ENCODE results near the gene CKAP2L. TPM values are rescaled to one million over a fixed set of nuclear protein-coding genes. Genes with fewer than 3 reads are reported as not detected.

CKAP2L gene
- total RNA-seq, 1 donor from 2014 or later: 2.5 TPM

- no peaks in the 10 kb centered on the region for H3K27me3 ChIP-seq (ENCODE audit: control insufficient read depth, insufficient read depth, low read length)
- DNase-seq (ENCODE audit: low read depth): no peak
- H3K4me3 ChIP-seq (ENCODE audit: low read depth, low read length): no peak overlapping the region
- TF ChIP-seq CTCF (IDR thresholded peaks at IDR 0.05; ENCODE audit: insufficient read depth, low read length, poor library complexity, severe bottlenecking): no peak
- no peaks in the 10 kb centered on the region for H3K36me3 ChIP-seq (ENCODE audit: control insufficient read depth, insufficient read depth, low read length)
These were observed 36.6 kb upstream of the CKAP2L start for GRCh38 chr2:112800881-112801583.

- no peak overlapping the region for H3K4me3 ChIP-seq (ENCODE audit: low read depth, low read length)
- TF ChIP-seq CTCF (IDR thresholded peaks at IDR 0.05; ENCODE audit: insufficient read depth, low read length, poor library complexity, severe bottlenecking): no peak
- no peak for DNase-seq (ENCODE audit: low read depth)
- no peaks in the 10 kb centered on the region for H3K27me3 ChIP-seq (ENCODE audit: control insufficient read depth, insufficient read depth, low read length)
- no peaks in the 10 kb centered on the region for H3K36me3 ChIP-seq (ENCODE audit: control insufficient read depth, insufficient read depth, low read length)
These were observed 34.9 kb upstream of the CKAP2L start for GRCh38 chr2:112798979-112799975.

- H3K27me3 ChIP-seq (ENCODE audit: control insufficient read depth, insufficient read depth, low read length): no peaks in the 10 kb centered on the region
- DNase-seq (ENCODE audit: low read depth): no peak
- no peaks in the 10 kb centered on the region for H3K36me3 ChIP-seq (ENCODE audit: control insufficient read depth, insufficient read depth, low read length)
- TF ChIP-seq CTCF (IDR thresholded peaks at IDR 0.05; ENCODE audit: insufficient read depth, low read length, poor library complexity, severe bottlenecking): no peak
- no peak overlapping the region for H3K4me3 ChIP-seq (ENCODE audit: low read depth, low read length)
These were observed 32.1 kb upstream of the CKAP2L start for GRCh38 chr2:112796486-112796885.

- Histone ChIP-seq H3K36me3 (ENCODE audit: control insufficient read depth, insufficient read depth, low read length) (no peaks in the 10 kb centered on the region), H3K4me3 (ENCODE audit: low read depth, low read length) (no peak overlapping the region), H3K27me3 (ENCODE audit: control insufficient read depth, insufficient read depth, low read length) (no peaks in the 10 kb centered on the region)
- TF ChIP-seq CTCF (IDR thresholded peaks at IDR 0.05; ENCODE audit: insufficient read depth, low read length, poor library complexity, severe bottlenecking): no peak
- DNase-seq (ENCODE audit: low read depth): no peak
These were observed 31.4 kb upstream of the CKAP2L start for GRCh38 chr2:112795774-112796173.

GRCh38 chr2:112794841-112795240 is 30.4 kb upstream of the CKAP2L start:
- no peaks in the 10 kb centered on the region for H3K27me3 ChIP-seq (ENCODE audit: control insufficient read depth, insufficient read depth, low read length)
- no peak for DNase-seq (ENCODE audit: low read depth)
- TF ChIP-seq CTCF (IDR thresholded peaks at IDR 0.05; ENCODE audit: insufficient read depth, low read length, poor library complexity, severe bottlenecking): no peak
- H3K36me3 ChIP-seq (ENCODE audit: control insufficient read depth, insufficient read depth, low read length): no peaks in the 10 kb centered on the region
- H3K4me3 ChIP-seq (ENCODE audit: low read depth, low read length): no peak overlapping the region
